IPS-20b (cell line): ENCODE data around the gene PHF1.
"Not testable (repeated sequence)": the region's sequence is repeated elsewhere in the genome, so short reads cannot be mapped to it uniquely, and the experiment has no call there.

Experiments
- H3K27ac ChIP-seq: one replicate; pipeline ENCODE4 v1.5.1; 2013; ENCODE audit warnings: low read length
- H3K27me3 ChIP-seq: 2 replicates; pipeline ENCODE4 v1.6.1; 2013; ENCODE audit warnings: mild to moderate bottlenecking, low read length, inconsistent platforms; ENCODE audit not compliant: insufficient read depth
- H3K36me3 ChIP-seq: 2 replicates; pipeline ENCODE4 v1.6.1; 2013; ENCODE audit warnings: low read depth, mild to moderate bottlenecking, inconsistent platforms, low read length, moderate library complexity; ENCODE audit not compliant: insufficient read depth
- H3K4me1 ChIP-seq: 2 replicates; pipeline ENCODE4 v1.6.1; 2013; ENCODE audit warnings: mild to moderate bottlenecking, control low read depth, inconsistent platforms, low read length, moderate library complexity; ENCODE audit not compliant: insufficient read depth
- H3K4me3 ChIP-seq: 2 replicates; pipeline ENCODE4 v1.5.1; 2013; ENCODE audit warnings: mild to moderate bottlenecking, low read length, inconsistent platforms
- H3K9ac ChIP-seq: 2 replicates; pipeline ENCODE4 v1.6.1; 2013; ENCODE audit warnings: low read depth, mild to moderate bottlenecking, inconsistent platforms, low read length, moderate library complexity
- H3K9me3 ChIP-seq: 2 replicates; pipeline ENCODE4 v1.6.1; 2013; ENCODE audit warnings: mild to moderate bottlenecking, low read depth, low read length, inconsistent platforms; ENCODE audit not compliant: insufficient read depth

Gene PHF1

DNA sequence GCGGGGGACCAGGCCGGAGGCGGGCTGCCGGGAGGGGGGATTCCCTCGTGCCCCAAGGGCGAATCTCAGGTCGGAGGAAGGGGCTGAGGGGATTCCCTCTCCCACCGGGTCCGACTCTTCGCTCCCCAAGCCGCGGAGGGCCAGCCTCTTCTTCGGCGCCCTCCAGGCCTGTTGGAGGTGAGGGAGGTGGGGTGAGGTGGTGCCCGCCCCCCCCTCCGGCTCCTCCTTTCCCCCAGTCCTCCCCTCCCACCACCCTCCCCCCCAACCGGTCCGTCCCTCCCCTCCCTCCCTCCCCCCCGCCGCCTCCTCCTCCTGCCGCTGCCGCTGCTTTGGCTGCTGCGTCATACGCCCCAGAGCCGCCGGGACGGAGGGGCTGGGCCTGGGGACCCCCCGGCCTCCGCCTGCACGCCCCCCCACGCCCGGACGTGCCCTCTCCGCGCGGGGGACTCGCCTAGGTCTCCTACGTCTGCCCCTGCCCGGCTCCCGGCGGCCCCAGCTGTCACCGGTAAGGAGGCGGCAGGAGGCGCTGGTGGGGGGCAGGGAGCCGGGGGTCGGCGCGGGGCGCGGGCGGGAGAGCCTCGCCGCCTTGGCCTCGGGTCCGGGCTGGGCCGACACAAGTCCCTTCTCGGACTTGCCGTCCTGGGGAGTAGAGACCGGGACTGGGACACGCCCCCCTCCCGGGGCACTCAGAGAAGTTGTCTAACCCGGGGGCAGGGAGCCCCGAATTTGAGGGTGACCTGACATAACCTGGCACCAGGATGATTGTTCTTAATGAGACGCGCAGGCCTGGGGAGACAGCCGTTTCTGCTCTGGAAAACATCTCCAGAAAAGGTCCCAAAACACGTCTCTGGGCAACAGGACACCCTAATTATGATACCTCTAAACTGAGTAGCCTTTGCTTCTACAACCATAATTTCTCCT, at the start of gene PHF1:
Gene PHF1 (plus strand): TSS at position 304 of the 921 bp plus-strand sequence. CDS start 1,250 bp downstream, outside the sequence.
- peak within 1 kb of the TSS; percentile 65 for H3K27ac ChIP-seq
- no peaks in the 10 kb centered on the region for H3K27me3 ChIP-seq
- H3K4me1 ChIP-seq = peaks cover 11% of the 10 kb centered on the region; the same call in 1 of the 2 replicates
- H3K36me3 ChIP-seq = peaks cover 64% of the 10 kb centered on the region
- peak within 1 kb of the TSS; percentile 92 for H3K4me3 ChIP-seq
- peak within 1 kb of the TSS; percentile 87 for H3K9ac ChIP-seq
- H3K9me3 ChIP-seq = no peaks in the 10 kb centered on the region

DNA sequence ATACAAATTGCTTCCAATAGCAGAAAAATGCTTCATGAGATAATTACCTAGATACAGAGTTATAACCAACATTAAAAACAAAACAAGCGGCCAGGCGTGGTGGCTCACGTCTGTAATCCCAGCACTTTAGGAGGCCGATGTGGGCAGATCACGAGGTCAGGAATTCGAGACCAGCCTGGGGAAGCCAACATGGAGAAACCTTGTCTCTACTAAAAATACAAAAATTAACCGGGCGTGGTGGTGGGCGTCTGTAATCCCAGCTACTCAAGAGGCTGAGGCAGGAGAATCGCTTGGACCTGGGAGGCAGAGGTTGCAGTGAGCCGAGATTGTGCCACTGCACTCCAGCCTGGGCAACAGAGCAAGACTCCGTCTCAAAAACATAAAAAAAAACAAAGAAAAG, 47.3 kb upstream of the PHF1 start:
- not testable (repeated sequence) for H3K27ac ChIP-seq, H3K4me3 ChIP-seq, H3K27me3 ChIP-seq, H3K4me1 ChIP-seq, H3K9me3 ChIP-seq, H3K36me3 ChIP-seq, H3K9ac ChIP-seq

GRCh38 chr6:33364475-33365205, 46.2 kb upstream of the PHF1 start:
- not testable (repeated sequence) for H3K9me3 ChIP-seq, H3K4me1 ChIP-seq, H3K27me3 ChIP-seq, H3K27ac ChIP-seq, H3K36me3 ChIP-seq, H3K9ac ChIP-seq, H3K4me3 ChIP-seq

DNA sequence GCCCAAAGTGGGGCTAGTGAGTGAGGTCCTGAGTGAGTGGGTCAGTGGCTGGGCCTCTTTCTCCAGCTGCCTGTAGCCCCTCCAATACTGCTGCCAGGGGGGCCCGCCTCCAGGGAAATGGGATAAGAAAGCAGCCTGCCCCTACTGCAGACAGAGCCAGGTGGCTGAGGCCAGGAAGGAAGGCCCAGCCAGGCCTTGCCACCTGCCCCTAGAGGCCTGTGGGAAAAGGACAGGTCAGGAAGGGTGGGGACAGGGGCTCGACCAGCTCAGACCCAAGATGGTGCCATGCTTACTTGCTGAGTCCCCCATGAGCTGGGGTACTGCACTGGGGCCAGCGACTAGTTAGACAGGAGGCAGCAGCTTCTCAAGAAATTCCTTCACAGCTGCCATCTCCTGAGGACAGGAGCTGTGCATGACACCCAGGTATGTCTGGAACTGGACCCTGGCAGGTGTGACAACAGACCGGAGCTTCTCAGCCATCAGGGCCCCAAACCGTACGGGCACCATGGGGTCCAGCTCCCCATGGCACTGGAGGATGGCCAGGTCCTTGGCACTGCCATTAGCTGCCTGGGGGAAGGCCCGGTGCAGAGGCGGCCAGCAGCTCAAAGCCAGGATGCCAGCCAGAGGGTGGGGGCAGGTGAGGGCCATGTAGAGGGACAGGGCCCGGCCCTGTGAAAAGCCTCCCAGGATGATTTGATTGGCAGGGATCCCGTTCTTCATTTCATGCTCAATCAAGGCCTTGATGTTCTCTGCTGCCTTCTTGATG, 45.4 kb upstream of the PHF1 start:
- H3K27me3 ChIP-seq, H3K9me3 ChIP-seq, H3K9ac ChIP-seq, H3K4me3 ChIP-seq, H3K36me3 ChIP-seq, H3K4me1 ChIP-seq, H3K27ac ChIP-seq: not testable (repeated sequence)

- no peaks in the 10 kb centered on the region for H3K27me3 ChIP-seq
- no peak overlapping the region for H3K27ac ChIP-seq
- no peaks in the 10 kb centered on the region for H3K9me3 ChIP-seq
- no peaks in the 10 kb centered on the region for H3K36me3 ChIP-seq
- no peak overlapping the region for H3K4me3 ChIP-seq
- no peak overlapping the region for H3K9ac ChIP-seq
- H3K4me1 ChIP-seq = peaks cover 5% of the 10 kb centered on the region; the same call in 1 of the 2 replicates
Measured at GRCh38 chr6:33367009-33367714, 43.7 kb upstream of the PHF1 start.

DNA sequence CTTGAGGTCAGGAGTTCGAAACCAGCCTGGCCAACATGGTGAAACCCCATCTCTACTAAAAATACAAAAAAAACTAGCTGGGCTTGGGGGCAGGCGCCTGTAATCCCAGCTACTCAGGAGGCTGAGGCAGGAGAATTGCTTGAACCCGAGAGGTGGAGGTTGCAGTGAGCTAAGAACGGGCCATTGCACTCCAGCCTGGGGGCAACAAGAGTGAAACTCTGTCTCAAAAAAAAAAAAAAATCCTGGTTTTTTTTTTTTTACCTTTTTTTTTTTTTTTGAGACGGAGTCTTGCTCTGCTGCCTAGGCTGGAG, 43.1 kb upstream of the PHF1 start:
- H3K27ac ChIP-seq, H3K27me3 ChIP-seq, H3K36me3 ChIP-seq, H3K4me1 ChIP-seq, H3K9me3 ChIP-seq, H3K9ac ChIP-seq, H3K4me3 ChIP-seq: not testable (repeated sequence)

DNA sequence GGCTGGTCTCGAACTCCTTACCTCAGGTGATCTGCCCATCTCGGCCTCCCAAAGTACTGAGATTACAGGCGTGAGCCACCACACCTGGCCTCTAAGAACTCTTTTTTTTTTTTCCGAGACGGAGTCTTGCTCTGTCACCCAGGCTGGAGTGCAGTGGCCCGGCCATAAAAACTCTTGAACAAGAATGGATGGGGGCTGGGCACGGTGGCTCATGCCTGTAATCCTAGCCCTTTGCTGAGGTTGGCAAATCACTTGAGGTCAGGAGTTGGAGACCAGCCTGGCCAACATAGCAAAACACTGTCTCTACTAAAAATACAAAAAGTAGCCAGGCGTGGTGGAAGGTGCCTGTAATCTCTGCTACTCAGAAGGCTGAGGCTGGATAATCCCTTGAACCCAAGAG, 38.9 kb upstream of the PHF1 start:
- not testable (repeated sequence) for H3K27me3 ChIP-seq, H3K9me3 ChIP-seq, H3K4me3 ChIP-seq, H3K36me3 ChIP-seq, H3K9ac ChIP-seq, H3K27ac ChIP-seq
- H3K4me1 ChIP-seq = peaks cover 17% of the 10 kb centered on the region

GRCh38 chr6:33372526-33373123, 38.2 kb upstream of the PHF1 start:
- H3K9me3 ChIP-seq = no peaks in the 10 kb centered on the region
- peaks cover 17% of the 10 kb centered on the region for H3K4me1 ChIP-seq
- H3K36me3 ChIP-seq = no peaks in the 10 kb centered on the region
- H3K27me3 ChIP-seq = no peaks in the 10 kb centered on the region
- no peak overlapping the region for H3K27ac ChIP-seq
- no peak overlapping the region for H3K4me3 ChIP-seq
- no peak overlapping the region for H3K9ac ChIP-seq

DNA sequence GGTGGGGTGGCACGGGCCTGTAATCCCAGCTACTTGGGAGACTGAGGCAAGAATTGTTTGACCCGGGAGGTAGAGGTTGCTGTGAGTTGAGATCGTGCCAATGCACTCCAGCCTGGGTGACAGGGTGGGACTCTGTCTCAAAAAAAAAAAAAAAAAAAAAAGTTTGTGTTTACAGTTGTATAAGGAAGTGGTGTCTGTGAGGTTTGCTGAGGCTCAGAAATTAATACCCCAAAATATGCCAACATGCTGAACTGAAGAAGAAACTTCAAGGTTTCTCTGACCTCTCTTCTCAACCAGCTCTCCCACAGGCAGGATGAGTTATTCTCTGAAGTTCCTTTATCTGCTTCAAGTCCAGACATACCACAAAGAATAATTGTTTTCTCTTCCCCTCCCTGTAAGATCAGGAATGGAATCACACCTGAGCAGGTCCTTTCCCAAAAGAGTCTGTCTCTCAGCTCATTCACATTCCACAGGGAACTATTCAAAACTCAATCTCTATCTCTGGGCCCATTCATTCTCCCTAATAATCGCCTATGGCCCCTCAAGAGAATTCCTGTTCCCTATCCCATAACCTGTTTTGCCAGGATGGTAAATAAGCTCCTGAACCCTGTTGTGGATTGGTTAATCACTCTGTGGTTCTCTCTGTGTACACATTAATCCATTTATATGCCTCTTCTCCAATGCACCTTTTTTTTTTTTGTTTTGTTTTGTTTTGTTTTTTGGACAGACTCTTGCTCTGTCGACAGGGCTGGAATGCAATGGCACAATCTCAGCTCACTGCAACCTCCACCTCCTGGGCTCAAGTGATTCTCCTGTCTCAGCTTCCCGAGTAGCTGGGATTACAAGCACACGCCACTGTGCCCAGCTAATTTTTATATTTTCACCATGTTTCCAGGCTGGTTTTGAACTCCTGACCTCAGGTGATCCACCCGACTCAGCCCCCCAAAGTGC, 36.6 kb upstream of the PHF1 start:
- no peak overlapping the region for H3K9ac ChIP-seq
- no peak overlapping the region for H3K27ac ChIP-seq
- peaks cover 17% of the 10 kb centered on the region for H3K4me1 ChIP-seq
- H3K36me3 ChIP-seq = no peaks in the 10 kb centered on the region
- no peak overlapping the region for H3K4me3 ChIP-seq
- no peaks in the 10 kb centered on the region for H3K27me3 ChIP-seq
- no peaks in the 10 kb centered on the region for H3K9me3 ChIP-seq

DNA sequence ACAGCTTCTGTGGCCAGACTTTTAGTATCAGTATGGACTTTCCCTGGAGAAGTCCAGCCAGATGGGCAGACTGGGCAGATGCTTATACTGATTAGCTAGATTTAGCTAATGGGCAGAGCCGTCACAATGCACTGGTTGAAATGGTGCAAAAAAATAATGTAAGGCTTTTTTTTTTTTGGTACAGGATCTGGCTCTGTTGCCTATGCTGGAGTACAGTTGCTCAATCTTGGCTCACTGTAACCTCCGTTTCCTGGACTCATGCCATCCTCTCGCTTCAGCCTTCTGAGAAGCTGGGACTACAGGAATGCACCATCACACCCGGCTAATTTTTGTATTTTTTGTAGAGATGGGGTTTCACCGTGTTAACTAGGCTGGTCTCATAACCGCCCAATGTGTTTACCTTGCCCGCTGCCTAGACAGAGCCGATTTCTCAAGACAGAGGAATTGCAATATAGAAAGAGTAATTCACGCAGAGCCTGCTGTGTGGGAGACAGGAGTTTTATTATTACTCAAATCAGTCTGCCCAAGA, 35.6 kb upstream of the PHF1 start:
- H3K36me3 ChIP-seq = no peaks in the 10 kb centered on the region

More for the DNA sequence above, 35.6 kb upstream of the PHF1 start:
- H3K9me3 ChIP-seq = no peaks in the 10 kb centered on the region
- H3K27me3 ChIP-seq = no peaks in the 10 kb centered on the region
- H3K9ac ChIP-seq = no peak overlapping the region
- no peak overlapping the region for H3K27ac ChIP-seq
- H3K4me1 ChIP-seq = peaks cover 17% of the 10 kb centered on the region
- H3K4me3 ChIP-seq = no peak overlapping the region
